DND-41 (cell line): ENCODE measurements around the gene PREP.

Source experiments
- ATAC-seq: fragments of 200-7000 bp; cut with Tn5 transposase; 3 replicates; pipeline ENCODE4 v1.9.1; 2021; ENCODE audit warnings: low read depth; ENCODE audit not compliant: insufficient read depth
- DNase-seq: peaks from one replicate; pipeline ENCODE4 v3.0.0-alpha.2; 2020
- H2AFZ ChIP-seq: 2 replicates; pipeline ENCODE4 v1.6.0; 2012; ENCODE audit warnings: low read depth, low read length
- H3K27ac ChIP-seq: 2 replicates; pipeline ENCODE4 v1.5.1; 2012; ENCODE audit warnings: low read length, inconsistent platforms
- H3K27me3 ChIP-seq: fragments of 200-600 bp; sonication (generic); 2 replicates; pipeline ENCODE4 v1.6.0; 2012; ENCODE audit warnings: low read length, mild to moderate bottlenecking, inconsistent platforms; ENCODE audit not compliant: insufficient read depth, poor library complexity
- H3K36me3 ChIP-seq: 2 replicates; pipeline ENCODE4 v1.5.1; 2012; ENCODE audit warnings: low read length, inconsistent platforms; ENCODE audit not compliant: insufficient read depth
- H3K4me1 ChIP-seq: 2 replicates; pipeline ENCODE4 v1.5.1; 2012; ENCODE audit warnings: mild to moderate bottlenecking, low read length; ENCODE audit not compliant: insufficient read depth
- H3K4me2 ChIP-seq: 2 replicates; pipeline ENCODE4 v1.6.0; 2012; ENCODE audit warnings: mild to moderate bottlenecking, moderate library complexity, low read length, inconsistent platforms; ENCODE audit not compliant: insufficient read depth
- H3K4me3 ChIP-seq, 2 experiments: fragments of 200-600 bp in 1 of 2; shearing (Covaris generic) in 1 of 2; 2 replicates each; pipeline ENCODE4 v1.5.1; 2012 to 2016; ENCODE audit warnings: inconsistent platforms in 2 of 2, low read length in 2 of 2, mild to moderate bottlenecking in 2 of 2, low read depth in 1 of 2, moderate library complexity in 1 of 2
- H3K79me2 ChIP-seq: 2 replicates; pipeline ENCODE4 v1.6.0; 2012; ENCODE audit warnings: low read length, inconsistent platforms; ENCODE audit not compliant: insufficient read depth
- H3K9ac ChIP-seq: 2 replicates; pipeline ENCODE4 v1.6.0; 2012; ENCODE audit warnings: low read depth, mild to moderate bottlenecking, inconsistent platforms, low read length, moderate library complexity
- H3K9me3 ChIP-seq: 2 replicates; pipeline ENCODE4 v1.5.1; 2012; ENCODE audit warnings: low read length, moderate library complexity, mild to moderate bottlenecking, inconsistent platforms; ENCODE audit not compliant: insufficient read depth, severe bottlenecking
- H4K20me1 ChIP-seq: 2 replicates; pipeline ENCODE4 v1.6.0; 2012; ENCODE audit warnings: low read length; ENCODE audit not compliant: insufficient read depth
- CTCF ChIP-seq: IDR thresholded peaks from 2 replicates; pipeline ENCODE4 v1.5.1; 2012; ENCODE audit warnings: borderline replicate concordance, low read length, moderate library complexity, mild to moderate bottlenecking; ENCODE audit not compliant: poor library complexity, severe bottlenecking; ENCODE audit errors: extremely low read depth
- EZH2 ChIP-seq: IDR thresholded peaks from 3 replicates; pipeline ENCODE4 v1.6.1; 2012; ENCODE audit warnings: borderline replicate concordance, low read depth, mild to moderate bottlenecking, moderate library complexity, low read length, inconsistent platforms; ENCODE audit not compliant: severe bottlenecking

The PREP gene

GRCh38 chr6:105326833-105327770 lies 75.8 kb downstream of the PREP start:
- no peaks in the 10 kb centered on the region for H3K4me1 ChIP-seq
- H2AFZ ChIP-seq, result no peak overlapping the region
- no peaks in the 10 kb centered on the region for H3K79me2 ChIP-seq
- H3K27me3 ChIP-seq, result no peaks in the 10 kb centered on the region
- H3K27ac ChIP-seq, result no peak overlapping the region
- H3K9me3 ChIP-seq, result no peaks in the 10 kb centered on the region
- H3K4me3 ChIP-seq, result no peak overlapping the region
- DNase-seq, result no peak
- H4K20me1 ChIP-seq, result no peaks in the 10 kb centered on the region
- ATAC-seq, result no peak
- H3K9ac ChIP-seq, result no peak overlapping the region
- H3K36me3 ChIP-seq, result peaks cover 96% of the 10 kb centered on the region
- H3K4me2 ChIP-seq, result no peak overlapping the region
- TF ChIP-seq CTCF, result no peak
- no peak for TF ChIP-seq EZH2

GRCh38 chr6:105326216-105326615 lies 76.7 kb downstream of the PREP start:
- H3K27ac ChIP-seq, result no peak overlapping the region
- no peak overlapping the region for H3K4me3 ChIP-seq
- no peak overlapping the region for H3K4me2 ChIP-seq
- H3K36me3 ChIP-seq, result peaks cover 96% of the 10 kb centered on the region
- H2AFZ ChIP-seq, result no peak overlapping the region
- H3K9me3 ChIP-seq, result no peaks in the 10 kb centered on the region
- H3K79me2 ChIP-seq, result no peaks in the 10 kb centered on the region
- no peaks in the 10 kb centered on the region for H3K27me3 ChIP-seq
- no peak for DNase-seq
- ATAC-seq, result peak; percentile 22; the same call in 1 of the 3 replicates
- TF ChIP-seq CTCF (no peak), EZH2 (no peak)
- H4K20me1 ChIP-seq, result no peaks in the 10 kb centered on the region
- no peak overlapping the region for H3K9ac ChIP-seq
- no peaks in the 10 kb centered on the region for H3K4me1 ChIP-seq

GRCh38 chr6:105324386-105324950 lies 78.4 kb downstream of the PREP start:
- Histone ChIP-seq H3K9ac (no peak overlapping the region), H3K27me3 (no peaks in the 10 kb centered on the region), H3K4me3 (no peak overlapping the region), H3K79me2 (no peaks in the 10 kb centered on the region), H3K4me1 (no peaks in the 10 kb centered on the region), H3K36me3 (peaks cover 94% of the 10 kb centered on the region), H2AFZ (no peak overlapping the region), H4K20me1 (no peaks in the 10 kb centered on the region), H3K4me2 (no peak overlapping the region), H3K9me3 (no peaks in the 10 kb centered on the region), H3K27ac (no peak overlapping the region)
- TF ChIP-seq EZH2 (no peak), CTCF (no peak)
- ATAC-seq (no peak), DNase-seq (no peak)
